ENCODE data around the gene SMAD2.

DNA sequence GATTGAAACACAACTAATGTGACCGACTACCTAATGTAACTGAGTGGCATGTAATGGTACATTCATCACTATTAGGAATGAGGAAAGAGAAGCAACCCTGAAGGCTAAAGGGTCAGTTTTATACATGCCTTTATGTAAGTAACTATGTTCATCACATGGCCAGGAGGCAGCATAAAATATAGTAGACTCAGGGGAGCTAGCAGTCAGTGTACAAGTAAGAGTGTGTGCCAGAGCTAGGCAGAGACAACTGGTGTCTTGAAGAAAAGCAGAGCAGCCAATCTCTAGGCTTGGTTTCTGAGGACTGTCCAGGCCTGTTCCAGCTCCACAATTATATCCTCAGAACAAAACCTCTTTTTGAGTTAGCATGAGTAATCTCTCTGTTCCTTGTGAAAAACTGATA, 18.1 kb downstream of the SMAD2 start:
- TF ChIP-seq, protein P1, sequence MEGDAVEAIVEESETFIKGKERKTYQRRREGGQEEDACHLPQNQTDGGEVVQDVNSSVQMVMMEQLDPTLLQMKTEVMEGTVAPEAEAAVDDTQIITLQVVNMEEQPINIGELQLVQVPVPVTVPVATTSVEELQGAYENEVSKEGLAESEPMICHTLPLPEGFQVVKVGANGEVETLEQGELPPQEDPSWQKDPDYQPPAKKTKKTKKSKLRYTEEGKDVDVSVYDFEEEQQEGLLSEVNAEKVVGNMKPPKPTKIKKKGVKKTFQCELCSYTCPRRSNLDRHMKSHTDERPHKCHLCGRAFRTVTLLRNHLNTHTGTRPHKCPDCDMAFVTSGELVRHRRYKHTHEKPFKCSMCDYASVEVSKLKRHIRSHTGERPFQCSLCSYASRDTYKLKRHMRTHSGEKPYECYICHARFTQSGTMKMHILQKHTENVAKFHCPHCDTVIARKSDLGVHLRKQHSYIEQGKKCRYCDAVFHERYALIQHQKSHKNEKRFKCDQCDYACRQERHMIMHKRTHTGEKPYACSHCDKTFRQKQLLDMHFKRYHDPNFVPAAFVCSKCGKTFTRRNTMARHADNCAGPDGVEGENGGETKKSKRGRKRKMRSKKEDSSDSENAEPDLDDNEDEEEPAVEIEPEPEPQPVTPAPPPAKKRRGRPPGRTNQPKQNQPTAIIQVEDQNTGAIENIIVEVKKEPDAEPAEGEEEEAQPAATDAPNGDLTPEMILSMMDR (IDR thresholded peaks at IDR 0.05) = no peak
- TF ChIP-seq POLR2A (IDR thresholded peaks at IDR 0.05) = no peak

All from testis (tissue), 2 donors.